Transverse colon (tissue), 4 donors: Measurements from ENCODE around the gene TADA1.

Experiments used
- EP300 ChIP-seq: sonication (generic); formaldehyde crosslinking; IDR thresholded peaks from one replicate; pipeline ENCODE4 v1.6.1; 2017; ENCODE audit warnings: antibody characterized with exemption, low read depth
- POLR2A ChIP-seq: fragments of 450-650 bp; IDR thresholded peaks from one replicate; pipeline ENCODE4 v1.6.1; 2016; ENCODE audit warnings: antibody characterized with exemption, mild to moderate bottlenecking, moderate library complexity
- POLR2AphosphoS5 ChIP-seq, 3 donors: sonication (generic); formaldehyde crosslinking; IDR thresholded peaks; one replicate each; pipeline ENCODE4 v1.6.1; 2016; ENCODE audit warnings: antibody characterized with exemption in 3 of 3
- TF ChIP-seq, protein P1 (sequence below), 5 experiments: fragments of 200-600 bp in 3 of 5; fragments of 450-650 bp in 2 of 5; sonication (generic) in 3 of 5; IDR thresholded peaks; 1 replicate in 2 of 5; 2 replicates in 3 of 5; pipeline ENCODE4 v1.5.1; 2016 to 2017; ENCODE audit warnings: antibody characterized with exemption in 5 of 5, inconsistent platforms in 3 of 5, mild to moderate bottlenecking in 2 of 5, moderate library complexity in 1 of 5

- TF ChIP-seq, protein P1, sequence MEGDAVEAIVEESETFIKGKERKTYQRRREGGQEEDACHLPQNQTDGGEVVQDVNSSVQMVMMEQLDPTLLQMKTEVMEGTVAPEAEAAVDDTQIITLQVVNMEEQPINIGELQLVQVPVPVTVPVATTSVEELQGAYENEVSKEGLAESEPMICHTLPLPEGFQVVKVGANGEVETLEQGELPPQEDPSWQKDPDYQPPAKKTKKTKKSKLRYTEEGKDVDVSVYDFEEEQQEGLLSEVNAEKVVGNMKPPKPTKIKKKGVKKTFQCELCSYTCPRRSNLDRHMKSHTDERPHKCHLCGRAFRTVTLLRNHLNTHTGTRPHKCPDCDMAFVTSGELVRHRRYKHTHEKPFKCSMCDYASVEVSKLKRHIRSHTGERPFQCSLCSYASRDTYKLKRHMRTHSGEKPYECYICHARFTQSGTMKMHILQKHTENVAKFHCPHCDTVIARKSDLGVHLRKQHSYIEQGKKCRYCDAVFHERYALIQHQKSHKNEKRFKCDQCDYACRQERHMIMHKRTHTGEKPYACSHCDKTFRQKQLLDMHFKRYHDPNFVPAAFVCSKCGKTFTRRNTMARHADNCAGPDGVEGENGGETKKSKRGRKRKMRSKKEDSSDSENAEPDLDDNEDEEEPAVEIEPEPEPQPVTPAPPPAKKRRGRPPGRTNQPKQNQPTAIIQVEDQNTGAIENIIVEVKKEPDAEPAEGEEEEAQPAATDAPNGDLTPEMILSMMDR (IDR thresholded peaks at IDR 0.05): no peak
- TF ChIP-seq POLR2AphosphoS5 (IDR thresholded peaks at IDR 0.05) (no peak), EP300 (no peak), POLR2A (no peak)
Measured at GRCh38 chr1:166808952-166809351, 67.1 kb downstream of the TADA1 start.
